HepG2 (cell line): ENCODE results near the gene PACS2. TPM values are rescaled to one million over a fixed set of nuclear protein-coding genes. Genes with fewer than 3 reads are reported as not detected.
A peak's percentile ranks its signal among the peaks of the same experiment; 100 is the strongest.

Experiments
- MIXL1 ChIP-seq: IDR thresholded peaks from 2 replicates; pipeline ENCODE4 v1.6.1; 2016
- MLLT10 ChIP-seq: sonication (generic); formaldehyde crosslinking; IDR thresholded peaks from 2 replicates; pipeline ENCODE4 v1.4.0; 2020; ENCODE audit warnings: missing genetic modification reagents
- NFYC ChIP-seq: IDR thresholded peaks from 2 replicates; pipeline ENCODE4 v1.6.1; 2016; ENCODE audit warnings: missing genetic modification reagents, missing compliant biosample characterization
- PAX8 ChIP-seq: sonication (generic); formaldehyde crosslinking; IDR thresholded peaks from 2 replicates; pipeline ENCODE4 v1.8.0; 2022; ENCODE audit warnings: mild to moderate bottlenecking, missing genetic modification reagents, borderline replicate concordance
- POGK ChIP-seq: sonication (generic); formaldehyde crosslinking; conservative IDR thresholded peaks from 2 replicates; pipeline ENCODE4 v1.8.0; 2022; ENCODE audit warnings: mild to moderate bottlenecking, moderate library complexity, missing genetic modification reagents
- RARG ChIP-seq: sonication (generic); formaldehyde crosslinking; IDR thresholded peaks from 2 replicates; pipeline ENCODE4 v1.4.0; 2020; ENCODE audit warnings: low read depth, mild to moderate bottlenecking, missing genetic modification reagents
- RBAK ChIP-seq: sonication (generic); formaldehyde crosslinking; IDR thresholded peaks from 2 replicates; pipeline ENCODE4 v1.5.1; 2020; ENCODE audit warnings: mild to moderate bottlenecking, missing genetic modification reagents
- REXO4 ChIP-seq: sonication (generic); formaldehyde crosslinking; IDR thresholded peaks from 2 replicates; pipeline ENCODE4 v1.8.0; 2022; ENCODE audit warnings: missing genetic modification reagents, mild to moderate bottlenecking, borderline replicate concordance
- RFXANK ChIP-seq: IDR thresholded peaks from 2 replicates; pipeline ENCODE4 v1.6.1; 2016
- RNF219 ChIP-seq: sonication (generic); formaldehyde crosslinking; IDR thresholded peaks from 2 replicates; pipeline ENCODE4 v1.5.0; 2020; ENCODE audit warnings: mild to moderate bottlenecking, missing genetic modification reagents
- RXRA ChIP-seq: sonication (generic); formaldehyde crosslinking; IDR thresholded peaks from 2 replicates; pipeline ENCODE4 v1.5.1; 2020; ENCODE audit warnings: missing genetic modification reagents
- SRF ChIP-seq: IDR thresholded peaks from 2 replicates; pipeline ENCODE4 v1.6.1; 2011; ENCODE audit warnings: mild to moderate bottlenecking, low read depth, low read length, moderate library complexity
- TBL1XR1 ChIP-seq: fragments of 150-350 bp; IDR thresholded peaks from 2 replicates; pipeline ENCODE4 v1.6.1; 2014; ENCODE audit warnings: borderline replicate concordance, low read length; ENCODE audit not compliant: partially characterized antibody
- U2AF2 ChIP-seq: fragments of 200-400 bp; formaldehyde crosslinking; IDR thresholded peaks from 2 replicates; pipeline ENCODE4 v1.6.1; 2017; ENCODE audit warnings: low read depth, mild to moderate bottlenecking, low read length
- XRCC5 ChIP-seq: fragments of 200-400 bp; formaldehyde crosslinking; optimal IDR thresholded peaks from 2 replicates; pipeline ENCODE3; 2017; ENCODE audit warnings: mild to moderate bottlenecking, low read length
- ZNF30 ChIP-seq: sonication (generic); formaldehyde crosslinking; IDR thresholded peaks from 2 replicates; pipeline ENCODE4 v1.5.0; 2020; ENCODE audit warnings: mild to moderate bottlenecking, missing genetic modification reagents
- ZNF547 ChIP-seq: sonication (generic); formaldehyde crosslinking; IDR thresholded peaks from 2 replicates; pipeline ENCODE4 v1.5.1; 2020; ENCODE audit warnings: mild to moderate bottlenecking, missing genetic modification reagents
- polyA plus RNA-seq, 8 experiments: library from polyadenylated mRNA; depleted of rRNA in 3 of 8; stranded (reverse) in 7 of 8; unstranded in 1 of 8; fragments of >200 nt; fragmentation: Illumina TruSeq in 4 of 8; extraction: Trizol in 4 of 8; gene quantifications; 2 replicates each; pipeline versions ENCODE4 v1.2.1 to v1.2.3, GENCODE V29; 2011 to 2016; ENCODE audit warnings: low read depth in 4 of 8, missing spikeins in 1 of 8, mixed read lengths in 1 of 8; ENCODE audit not compliant: insufficient read depth in 1 of 8
- total RNA-seq, 5 experiments: library from RNA; depleted of rRNA; stranded (reverse); fragments of >200 nt; fragmentation: Illumina TruSeq; extraction: Trizol; gene quantifications; 2 replicates each; pipeline ENCODE4 v1.2.3, GENCODE V29; 2016; ENCODE audit warnings: low read depth in 1 of 5
- TF ChIP-seq, protein P1 (sequence below): sonication (generic); formaldehyde crosslinking; IDR thresholded peaks from 2 replicates; pipeline ENCODE4 v1.4.0; 2020; ENCODE audit warnings: missing genetic modification reagents
- TF ChIP-seq, protein P2 (sequence below): sonication (generic); formaldehyde crosslinking; IDR thresholded peaks from 2 replicates; pipeline ENCODE4 v1.4.0; 2020; ENCODE audit warnings: mild to moderate bottlenecking, missing genetic modification reagents

PACS2 gene
- total and polyA plus RNA-seq, 2 of the 13 experiments (the other 11 are each of a cell fraction or from before 2014, with no cell fraction given) = 23.6 to 27.6 TPM

DNA sequence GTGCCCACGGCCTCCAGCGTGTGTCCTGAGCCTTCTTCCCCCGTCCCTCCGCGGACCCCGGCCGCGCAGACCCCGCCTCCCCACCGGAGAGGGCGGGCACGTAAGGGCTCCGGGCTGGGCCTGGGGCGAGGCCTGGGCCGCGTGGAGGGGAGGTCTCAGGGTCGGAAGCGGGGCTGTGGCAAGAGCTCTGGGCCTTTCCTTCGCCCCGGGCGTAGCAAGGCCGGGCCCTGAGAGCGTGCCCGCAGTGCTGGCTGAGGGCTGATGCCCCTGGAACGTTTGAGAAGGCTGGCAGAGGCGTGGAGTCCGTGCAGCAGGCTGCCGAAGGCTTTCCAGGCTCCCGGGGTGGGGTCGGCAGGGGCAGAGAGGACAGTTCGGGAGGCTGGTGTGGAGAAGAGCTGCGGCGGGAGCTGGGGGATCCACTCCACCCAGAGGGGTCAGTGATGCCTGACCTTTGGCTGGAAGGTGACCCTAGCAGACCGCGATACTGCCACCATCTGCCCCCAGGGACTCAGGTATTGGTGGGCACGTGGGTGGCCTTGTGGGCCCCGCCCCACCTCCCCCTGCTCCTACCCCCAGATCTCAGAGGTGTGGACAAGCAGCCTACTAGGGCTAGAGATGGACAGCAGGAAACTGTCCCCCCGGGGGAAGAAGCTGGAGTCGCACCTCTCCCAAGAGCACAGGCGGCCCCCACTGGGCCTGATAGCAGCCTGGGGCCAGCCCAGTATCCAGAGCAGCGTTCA lies 84.3 kb downstream of the PACS2 start (continued):
- TF ChIP-seq, protein P1, sequence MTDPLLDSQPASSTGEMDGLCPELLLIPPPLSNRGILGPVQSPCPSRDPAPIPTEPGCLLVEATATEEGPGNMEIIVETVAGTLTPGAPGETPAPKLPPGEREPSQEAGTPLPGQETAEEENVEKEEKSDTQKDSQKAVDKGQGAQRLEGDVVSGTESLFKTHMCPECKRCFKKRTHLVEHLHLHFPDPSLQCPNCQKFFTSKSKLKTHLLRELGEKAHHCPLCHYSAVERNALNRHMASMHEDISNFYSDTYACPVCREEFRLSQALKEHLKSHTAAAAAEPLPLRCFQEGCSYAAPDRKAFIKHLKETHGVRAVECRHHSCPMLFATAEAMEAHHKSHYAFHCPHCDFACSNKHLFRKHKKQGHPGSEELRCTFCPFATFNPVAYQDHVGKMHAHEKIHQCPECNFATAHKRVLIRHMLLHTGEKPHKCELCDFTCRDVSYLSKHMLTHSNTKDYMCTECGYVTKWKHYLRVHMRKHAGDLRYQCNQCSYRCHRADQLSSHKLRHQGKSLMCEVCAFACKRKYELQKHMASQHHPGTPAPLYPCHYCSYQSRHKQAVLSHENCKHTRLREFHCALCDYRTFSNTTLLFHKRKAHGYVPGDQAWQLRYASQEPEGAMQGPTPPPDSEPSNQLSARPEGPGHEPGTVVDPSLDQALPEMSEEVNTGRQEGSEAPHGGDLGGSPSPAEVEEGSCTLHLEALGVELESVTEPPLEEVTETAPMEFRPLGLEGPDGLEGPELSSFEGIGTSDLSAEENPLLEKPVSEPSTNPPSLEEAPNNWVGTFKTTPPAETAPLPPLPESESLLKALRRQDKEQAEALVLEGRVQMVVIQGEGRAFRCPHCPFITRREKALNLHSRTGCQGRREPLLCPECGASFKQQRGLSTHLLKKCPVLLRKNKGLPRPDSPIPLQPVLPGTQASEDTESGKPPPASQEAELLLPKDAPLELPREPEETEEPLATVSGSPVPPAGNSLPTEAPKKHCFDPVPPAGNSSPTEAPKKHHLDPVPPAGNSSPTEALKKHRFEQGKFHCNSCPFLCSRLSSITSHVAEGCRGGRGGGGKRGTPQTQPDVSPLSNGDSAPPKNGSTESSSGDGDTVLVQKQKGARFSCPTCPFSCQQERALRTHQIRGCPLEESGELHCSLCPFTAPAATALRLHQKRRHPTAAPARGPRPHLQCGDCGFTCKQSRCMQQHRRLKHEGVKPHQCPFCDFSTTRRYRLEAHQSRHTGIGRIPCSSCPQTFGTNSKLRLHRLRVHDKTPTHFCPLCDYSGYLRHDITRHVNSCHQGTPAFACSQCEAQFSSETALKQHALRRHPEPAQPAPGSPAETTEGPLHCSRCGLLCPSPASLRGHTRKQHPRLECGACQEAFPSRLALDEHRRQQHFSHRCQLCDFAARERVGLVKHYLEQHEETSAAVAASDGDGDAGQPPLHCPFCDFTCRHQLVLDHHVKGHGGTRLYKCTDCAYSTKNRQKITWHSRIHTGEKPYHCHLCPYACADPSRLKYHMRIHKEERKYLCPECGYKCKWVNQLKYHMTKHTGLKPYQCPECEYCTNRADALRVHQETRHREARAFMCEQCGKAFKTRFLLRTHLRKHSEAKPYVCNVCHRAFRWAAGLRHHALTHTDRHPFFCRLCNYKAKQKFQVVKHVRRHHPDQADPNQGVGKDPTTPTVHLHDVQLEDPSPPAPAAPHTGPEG = peak; percentile 19; the same call in 1 of the 2 replicates
- 0 out of 2 replicates have a peak, but pooled peaks have one; percentile 75 for TF ChIP-seq RNF219
- TF ChIP-seq RFXANK (CRISPR knock-in tag) = no peak
- TF ChIP-seq NFYC (CRISPR knock-in tag) = no peak
- no peak for TF ChIP-seq MLLT10 (CRISPR knock-in tag)
- TF ChIP-seq U2AF2 = no peak
- TF ChIP-seq, protein P2, sequence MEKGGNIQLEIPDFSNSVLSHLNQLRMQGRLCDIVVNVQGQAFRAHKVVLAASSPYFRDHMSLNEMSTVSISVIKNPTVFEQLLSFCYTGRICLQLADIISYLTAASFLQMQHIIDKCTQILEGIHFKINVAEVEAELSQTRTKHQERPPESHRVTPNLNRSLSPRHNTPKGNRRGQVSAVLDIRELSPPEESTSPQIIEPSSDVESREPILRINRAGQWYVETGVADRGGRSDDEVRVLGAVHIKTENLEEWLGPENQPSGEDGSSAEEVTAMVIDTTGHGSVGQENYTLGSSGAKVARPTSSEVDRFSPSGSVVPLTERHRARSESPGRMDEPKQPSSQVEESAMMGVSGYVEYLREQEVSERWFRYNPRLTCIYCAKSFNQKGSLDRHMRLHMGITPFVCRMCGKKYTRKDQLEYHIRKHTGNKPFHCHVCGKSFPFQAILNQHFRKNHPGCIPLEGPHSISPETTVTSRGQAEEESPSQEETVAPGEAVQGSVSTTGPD (CRISPR knock-in tag) = peak; percentile 35; the same call in 1 of the 2 replicates
- no peak for TF ChIP-seq RARG (CRISPR knock-in tag)
- no peak for TF ChIP-seq SRF
- TF ChIP-seq POGK = peak; percentile 84; the same call in 1 of the 2 replicates
- peak; percentile 89; the same call in 1 of the 2 replicates for TF ChIP-seq ZNF547 (CRISPR knock-in tag)
- TF ChIP-seq XRCC5 = no peak
- peak; percentile 93 for TF ChIP-seq ZNF30 (CRISPR knock-in tag)
- TF ChIP-seq MIXL1 (CRISPR knock-in tag) = no peak
- TF ChIP-seq PAX8 (CRISPR knock-in tag) = no peak; the same call in 1 of the 2 replicates
- 0 out of 2 replicates have a peak, but pooled peaks have one; percentile 46 for TF ChIP-seq RBAK (CRISPR knock-in tag)
- peak; percentile 65; the same call in 1 of the 2 replicates for TF ChIP-seq RXRA (CRISPR knock-in tag)
- no peak for TF ChIP-seq TBL1XR1
- TF ChIP-seq REXO4 (CRISPR knock-in tag) = peak; percentile 75; the same call in 1 of the 2 replicates
